ENCODE measurements around the gene CENPP.

DNA sequence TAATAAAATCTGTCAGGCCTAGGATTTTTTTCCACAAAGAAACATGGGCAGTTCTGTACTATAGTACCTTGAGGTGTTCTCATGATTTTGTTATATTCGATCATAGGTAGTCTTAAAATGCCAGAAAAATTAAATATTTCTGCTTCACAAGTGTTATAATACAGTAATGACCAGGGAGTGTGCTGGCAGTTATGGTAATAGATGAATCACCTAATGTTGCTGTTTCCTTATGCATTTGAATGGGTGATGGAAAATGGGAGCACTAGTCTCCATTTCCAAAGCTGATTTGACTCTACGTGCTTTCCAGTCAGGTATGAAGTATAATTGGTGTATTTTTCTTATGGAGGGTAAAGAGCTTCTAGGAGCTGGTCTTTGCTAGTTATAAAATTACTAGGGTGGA, 54.9 kb downstream of the CENPP start:
- TF ChIP-seq POLR2A (IDR thresholded peaks at IDR 0.05) (no peak), POLR2AphosphoS5 (IDR thresholded peaks at IDR 0.05; ENCODE audit: insufficient read depth in 1 of 2, low read depth in 1 of 2) (no peak)
- TF ChIP-seq, protein P1, sequence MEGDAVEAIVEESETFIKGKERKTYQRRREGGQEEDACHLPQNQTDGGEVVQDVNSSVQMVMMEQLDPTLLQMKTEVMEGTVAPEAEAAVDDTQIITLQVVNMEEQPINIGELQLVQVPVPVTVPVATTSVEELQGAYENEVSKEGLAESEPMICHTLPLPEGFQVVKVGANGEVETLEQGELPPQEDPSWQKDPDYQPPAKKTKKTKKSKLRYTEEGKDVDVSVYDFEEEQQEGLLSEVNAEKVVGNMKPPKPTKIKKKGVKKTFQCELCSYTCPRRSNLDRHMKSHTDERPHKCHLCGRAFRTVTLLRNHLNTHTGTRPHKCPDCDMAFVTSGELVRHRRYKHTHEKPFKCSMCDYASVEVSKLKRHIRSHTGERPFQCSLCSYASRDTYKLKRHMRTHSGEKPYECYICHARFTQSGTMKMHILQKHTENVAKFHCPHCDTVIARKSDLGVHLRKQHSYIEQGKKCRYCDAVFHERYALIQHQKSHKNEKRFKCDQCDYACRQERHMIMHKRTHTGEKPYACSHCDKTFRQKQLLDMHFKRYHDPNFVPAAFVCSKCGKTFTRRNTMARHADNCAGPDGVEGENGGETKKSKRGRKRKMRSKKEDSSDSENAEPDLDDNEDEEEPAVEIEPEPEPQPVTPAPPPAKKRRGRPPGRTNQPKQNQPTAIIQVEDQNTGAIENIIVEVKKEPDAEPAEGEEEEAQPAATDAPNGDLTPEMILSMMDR (IDR thresholded peaks at IDR 0.05), result no peak

Data from vagina (tissue), 2 donors.